ENCODE results near the gene C19orf81.
"Not testable (repeated sequence)": the region's sequence is repeated elsewhere in the genome, so short reads cannot be mapped to it uniquely, and the experiment has no call there.

DNA sequence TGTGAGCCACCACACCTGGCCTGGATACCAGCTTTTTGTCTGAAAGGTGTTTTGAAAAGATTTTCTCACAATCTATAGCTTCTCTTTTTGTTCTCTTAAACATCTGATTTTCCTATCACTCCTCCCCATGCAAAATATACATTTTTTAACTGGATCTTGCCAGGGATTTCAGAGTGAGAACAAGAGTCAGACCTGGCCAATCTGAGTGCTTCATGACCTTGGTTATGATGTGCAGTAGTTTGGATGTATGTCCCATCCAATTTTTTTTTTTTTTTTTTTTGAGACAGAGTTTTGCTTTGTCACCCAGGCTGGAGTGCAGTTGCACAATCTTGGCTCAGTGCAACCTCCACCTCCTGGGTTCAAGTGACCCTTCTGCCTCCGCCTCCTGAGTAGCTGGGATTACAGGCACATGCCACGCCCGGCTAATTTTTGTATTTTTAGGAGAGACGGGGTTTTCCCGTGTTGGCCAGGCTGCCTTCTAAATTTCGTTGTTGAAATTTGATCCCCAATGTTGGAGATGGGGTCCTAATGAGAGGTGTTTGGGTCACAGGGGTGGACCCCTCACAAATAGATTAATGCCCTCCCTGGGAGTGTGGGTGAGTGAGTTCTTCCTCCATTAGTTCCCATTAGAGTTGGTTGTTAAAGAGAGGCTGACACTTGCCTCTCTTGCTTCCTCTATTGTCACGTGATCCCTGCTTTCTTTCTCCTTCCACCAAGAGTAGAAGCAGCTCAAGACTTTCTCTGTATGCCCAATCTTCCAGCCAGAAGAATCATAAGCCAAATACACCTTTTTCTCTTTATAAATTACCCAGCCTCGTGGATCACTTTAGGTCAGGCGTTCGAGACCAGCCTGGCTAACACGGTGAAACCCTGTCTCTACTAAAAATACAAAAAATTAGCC lies 36.5 kb upstream of the C19orf81 start:
- TF ChIP-seq, protein P1, sequence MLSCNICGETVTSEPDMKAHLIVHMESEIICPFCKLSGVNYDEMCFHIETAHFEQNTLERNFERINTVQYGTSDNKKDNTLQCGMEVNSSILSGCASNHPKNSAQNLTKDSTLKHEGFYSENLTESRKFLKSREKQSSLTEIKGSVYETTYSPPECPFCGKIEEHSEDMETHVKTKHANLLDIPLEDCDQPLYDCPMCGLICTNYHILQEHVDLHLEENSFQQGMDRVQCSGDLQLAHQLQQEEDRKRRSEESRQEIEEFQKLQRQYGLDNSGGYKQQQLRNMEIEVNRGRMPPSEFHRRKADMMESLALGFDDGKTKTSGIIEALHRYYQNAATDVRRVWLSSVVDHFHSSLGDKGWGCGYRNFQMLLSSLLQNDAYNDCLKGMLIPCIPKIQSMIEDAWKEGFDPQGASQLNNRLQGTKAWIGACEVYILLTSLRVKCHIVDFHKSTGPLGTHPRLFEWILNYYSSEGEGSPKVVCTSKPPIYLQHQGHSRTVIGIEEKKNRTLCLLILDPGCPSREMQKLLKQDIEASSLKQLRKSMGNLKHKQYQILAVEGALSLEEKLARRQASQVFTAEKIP (CRISPR knock-in tag; IDR thresholded peaks at IDR 0.05; ENCODE audit: borderline replicate concordance): not testable (repeated sequence)
- not testable (repeated sequence) for TF ChIP-seq SSRP1 (CRISPR knock-in tag; IDR thresholded peaks at IDR 0.05); ZNF282 (IDR thresholded peaks at IDR 0.05; ENCODE audit: partially characterized antibody); ZNF17 (CRISPR knock-in tag; IDR thresholded peaks at IDR 0.05); KLF16 (CRISPR knock-in tag; IDR thresholded peaks at IDR 0.05); ZNF589 (CRISPR knock-in tag; conservative IDR thresholded peaks at IDR 0.05); TBL1XR1 (IDR thresholded peaks at IDR 0.05; ENCODE audit: borderline replicate concordance, low read length, partially characterized antibody); JUN (CRISPR knock-in tag; IDR thresholded peaks at IDR 0.05); FOXM1 (CRISPR knock-in tag; IDR thresholded peaks at IDR 0.05); SIN3A (IDR thresholded peaks at IDR 0.05; ENCODE audit: borderline replicate concordance, low read depth, low read length)
- TF ChIP-seq, protein P2, sequence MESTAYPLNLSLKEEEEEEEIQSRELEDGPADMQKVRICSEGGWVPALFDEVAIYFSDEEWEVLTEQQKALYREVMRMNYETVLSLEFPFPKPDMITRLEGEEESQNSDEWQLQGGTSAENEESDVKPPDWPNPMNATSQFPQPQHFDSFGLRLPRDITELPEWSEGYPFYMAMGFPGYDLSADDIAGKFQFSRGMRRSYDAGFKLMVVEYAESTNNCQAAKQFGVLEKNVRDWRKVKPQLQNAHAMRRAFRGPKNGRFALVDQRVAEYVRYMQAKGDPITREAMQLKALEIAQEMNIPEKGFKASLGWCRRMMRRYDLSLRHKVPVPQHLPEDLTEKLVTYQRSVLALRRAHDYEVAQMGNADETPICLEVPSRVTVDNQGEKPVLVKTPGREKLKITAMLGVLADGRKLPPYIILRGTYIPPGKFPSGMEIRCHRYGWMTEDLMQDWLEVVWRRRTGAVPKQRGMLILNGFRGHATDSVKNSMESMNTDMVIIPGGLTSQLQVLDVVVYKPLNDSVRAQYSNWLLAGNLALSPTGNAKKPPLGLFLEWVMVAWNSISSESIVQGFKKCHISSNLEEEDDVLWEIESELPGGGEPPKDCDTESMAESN (CRISPR knock-in tag; conservative IDR thresholded peaks at IDR 0.05): not testable (repeated sequence)
- TF ChIP-seq, protein P3, sequence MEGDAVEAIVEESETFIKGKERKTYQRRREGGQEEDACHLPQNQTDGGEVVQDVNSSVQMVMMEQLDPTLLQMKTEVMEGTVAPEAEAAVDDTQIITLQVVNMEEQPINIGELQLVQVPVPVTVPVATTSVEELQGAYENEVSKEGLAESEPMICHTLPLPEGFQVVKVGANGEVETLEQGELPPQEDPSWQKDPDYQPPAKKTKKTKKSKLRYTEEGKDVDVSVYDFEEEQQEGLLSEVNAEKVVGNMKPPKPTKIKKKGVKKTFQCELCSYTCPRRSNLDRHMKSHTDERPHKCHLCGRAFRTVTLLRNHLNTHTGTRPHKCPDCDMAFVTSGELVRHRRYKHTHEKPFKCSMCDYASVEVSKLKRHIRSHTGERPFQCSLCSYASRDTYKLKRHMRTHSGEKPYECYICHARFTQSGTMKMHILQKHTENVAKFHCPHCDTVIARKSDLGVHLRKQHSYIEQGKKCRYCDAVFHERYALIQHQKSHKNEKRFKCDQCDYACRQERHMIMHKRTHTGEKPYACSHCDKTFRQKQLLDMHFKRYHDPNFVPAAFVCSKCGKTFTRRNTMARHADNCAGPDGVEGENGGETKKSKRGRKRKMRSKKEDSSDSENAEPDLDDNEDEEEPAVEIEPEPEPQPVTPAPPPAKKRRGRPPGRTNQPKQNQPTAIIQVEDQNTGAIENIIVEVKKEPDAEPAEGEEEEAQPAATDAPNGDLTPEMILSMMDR (CRISPR knock-in tag; IDR thresholded peaks at IDR 0.05): not testable (repeated sequence)
- TF ChIP-seq, protein P4, sequence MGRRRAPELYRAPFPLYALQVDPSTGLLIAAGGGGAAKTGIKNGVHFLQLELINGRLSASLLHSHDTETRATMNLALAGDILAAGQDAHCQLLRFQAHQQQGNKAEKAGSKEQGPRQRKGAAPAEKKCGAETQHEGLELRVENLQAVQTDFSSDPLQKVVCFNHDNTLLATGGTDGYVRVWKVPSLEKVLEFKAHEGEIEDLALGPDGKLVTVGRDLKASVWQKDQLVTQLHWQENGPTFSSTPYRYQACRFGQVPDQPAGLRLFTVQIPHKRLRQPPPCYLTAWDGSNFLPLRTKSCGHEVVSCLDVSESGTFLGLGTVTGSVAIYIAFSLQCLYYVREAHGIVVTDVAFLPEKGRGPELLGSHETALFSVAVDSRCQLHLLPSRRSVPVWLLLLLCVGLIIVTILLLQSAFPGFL (CRISPR knock-in tag; IDR thresholded peaks at IDR 0.05): not testable (repeated sequence)

All from HepG2 (cell line).